K562 (cell line): ENCODE measurements around the gene COL8A2. TPM values are rescaled to one million over a fixed set of nuclear protein-coding genes. Genes with fewer than 3 reads are reported as not detected.

Source experiments
- ARID1B ChIP-seq: fragments of 450-650 bp; IDR thresholded peaks from 2 replicates; pipeline ENCODE4 v1.6.1; 2016; ENCODE audit warnings: antibody characterized with exemption, mild to moderate bottlenecking, inconsistent platforms
- CC2D1A ChIP-seq: fragments of 450-650 bp; IDR thresholded peaks from 2 replicates; pipeline ENCODE4 v1.6.1; 2017; ENCODE audit warnings: mild to moderate bottlenecking
- COPS2 ChIP-seq: fragments of 450-650 bp; conservative IDR thresholded peaks from 2 replicates; pipeline ENCODE4 v1.6.1; 2016; ENCODE audit warnings: mild to moderate bottlenecking, moderate library complexity
- CTCF ChIP-seq, 3 experiments: IDR thresholded peaks in 2 of 3; conservative IDR thresholded peaks in 1 of 3; 2 replicates each; pipeline ENCODE4 v1.5.1; 2011 to 2012; ENCODE audit warnings: low read length in 3 of 3, mild to moderate bottlenecking in 3 of 3, control low read depth in 2 of 3, improper control_type of control experiment in 1 of 3, inconsistent platforms in 1 of 3, low read depth in 1 of 3, mixed read lengths in 1 of 3, moderate library complexity in 1 of 3; ENCODE audit not compliant: insufficient read depth in 2 of 3
- ETV5 ChIP-seq: sonication (generic); formaldehyde crosslinking; IDR thresholded peaks from 2 replicates; pipeline ENCODE4 v1.4.0; 2020; ENCODE audit warnings: low read depth, mild to moderate bottlenecking, missing genetic modification reagents
- MLLT1 ChIP-seq, 2 experiments: fragments of 450-650 bp; IDR thresholded peaks; 2 replicates each; pipeline ENCODE4 v1.6.1; 2016
- NCOA4 ChIP-seq: fragments of 450-650 bp; IDR thresholded peaks from 2 replicates; pipeline ENCODE4 v1.6.1; 2018; ENCODE audit warnings: mild to moderate bottlenecking; ENCODE audit not compliant: partially characterized antibody
- NONO ChIP-seq, 2 experiments: fragments of 200-400 bp in 1 of 2; fragments of 450-650 bp in 1 of 2; formaldehyde crosslinking in 1 of 2; IDR thresholded peaks; 2 replicates each; pipeline ENCODE4 v1.6.1; 2017; ENCODE audit warnings: low read depth in 2 of 2, mild to moderate bottlenecking in 2 of 2, moderate library complexity in 2 of 2, low read length in 1 of 2
- RBFOX2 ChIP-seq: fragments of 200-400 bp; formaldehyde crosslinking; IDR thresholded peaks from 2 replicates; pipeline ENCODE4 v1.6.1; 2017; ENCODE audit warnings: low read depth, mild to moderate bottlenecking, low read length, moderate library complexity
- RBM39 ChIP-seq: fragments of 200-400 bp; formaldehyde crosslinking; optimal IDR thresholded peaks from 2 replicates; pipeline ENCODE3; 2018; ENCODE audit warnings: low read depth, low read length
- SMARCB1 ChIP-seq: IDR thresholded peaks from 2 replicates; pipeline ENCODE4 v1.6.1; 2011; ENCODE audit warnings: improper control_type of control experiment, low read depth; ENCODE audit not compliant: insufficient read length
- SRSF9 ChIP-seq: fragments of 200-400 bp; formaldehyde crosslinking; IDR thresholded peaks from 2 replicates; pipeline ENCODE4 v1.6.1; 2017; ENCODE audit warnings: low read depth, low read length, borderline replicate concordance
- TBP ChIP-seq: optimal IDR thresholded peaks from 2 replicates; pipeline ENCODE3; 2011; ENCODE audit warnings: low read depth, low read length, improper control_type of control experiment
- TOE1 ChIP-seq, 2 experiments: fragments of 450-650 bp in 1 of 2; sonication (generic) in 1 of 2; formaldehyde crosslinking in 1 of 2; IDR thresholded peaks; 2 replicates each; pipeline versions ENCODE4 v1.7.1 to v1.8.0; 2016 to 2022; ENCODE audit warnings: borderline replicate concordance in 2 of 2, mild to moderate bottlenecking in 2 of 2, antibody characterized with exemption in 1 of 2, inconsistent platforms in 1 of 2, low read depth in 1 of 2, missing genetic modification reagents in 1 of 2, moderate library complexity in 1 of 2
- ZBTB49 ChIP-seq: sonication (generic); formaldehyde crosslinking; IDR thresholded peaks from 2 replicates; pipeline ENCODE4 v1.8.0; 2022; ENCODE audit warnings: missing genetic modification reagents, mild to moderate bottlenecking, borderline replicate concordance
- ZNF280A ChIP-seq: fragments of 450-650 bp; IDR thresholded peaks from 2 replicates; pipeline ENCODE4 v1.6.1; 2018; ENCODE audit warnings: mild to moderate bottlenecking, low read depth; ENCODE audit not compliant: partially characterized antibody
- ZNF668 ChIP-seq: fragments of 250-450 bp; sonication (Bioruptor Pico); IDR thresholded peaks from 2 replicates; pipeline ENCODE4 v1.8.0; 2022; ENCODE audit warnings: mild to moderate bottlenecking, inconsistent platforms
- polyA plus RNA-seq, 8 experiments: library from polyadenylated mRNA; depleted of rRNA in 4 of 8; stranded (reverse) in 5 of 8; unstranded in 3 of 8; fragments of >200 nt; fragmentation: Nextera tagmentation in 2 of 8; fragmentation: Illumina TruSeq in 1 of 8; extraction: Ambion mirVana in 2 of 8; extraction: Trizol in 1 of 8; gene quantifications; 2 replicates each; pipeline versions ENCODE4 v1.2.1 to v1.2.3, GENCODE V29; 2011 to 2014; ENCODE audit warnings: inconsistent platforms in 1 of 8, missing spikeins in 1 of 8
- total RNA-seq, 7 experiments: library from RNA; depleted of rRNA in 6 of 7; stranded (reverse); fragments of >200 nt in 6 of 7; fragmentation: Illumina TruSeq in 2 of 7; extraction: Trizol in 2 of 7; gene quantifications; 2 replicates each; pipeline versions ENCODE4 v1.2.1 to v1.2.3, GENCODE V29; 2011 to 2021; ENCODE audit warnings: low replicate concordance in 1 of 7

Gene COL8A2
- total and polyA plus RNA-seq, 9 of the 15 experiments (the other 6 are each of a cell fraction or from before 2014, with no cell fraction given), result 0.03 to 0.14 (median 0.04) TPM; not detected in 5

- TF ChIP-seq NCOA4, result no peak
- no peak for TF ChIP-seq RBFOX2
- no peak for TF ChIP-seq CTCF (IDR thresholded peaks at IDR 0.05 in 2 of 3, conservative IDR thresholded peaks at IDR 0.05 in 1 of 3; ENCODE audit: insufficient read depth in 2 of 3, low read depth in 1 of 3, low read length in 3 of 3)
- TF ChIP-seq ZNF280A, result no peak
- no peak for TF ChIP-seq TBP
- no peak for TF ChIP-seq NONO (IDR thresholded peaks at IDR 0.05; ENCODE audit: low read depth in 2 of 2, low read length in 1 of 2)
- peak; percentile 69; the same call in 1 of the 2 replicates for TF ChIP-seq TOE1 (IDR thresholded peaks at IDR 0.05; ENCODE audit: borderline replicate concordance)
- no peak for TF ChIP-seq TOE1 (CRISPR knock-in tag; IDR thresholded peaks at IDR 0.05; ENCODE audit: borderline replicate concordance, low read depth)
- no peak for TF ChIP-seq ETV5
- no peak for TF ChIP-seq CC2D1A
- TF ChIP-seq RBM39, result no peak
- no peak for TF ChIP-seq ARID1B
- TF ChIP-seq SRSF9, result no peak
- TF ChIP-seq SMARCB1, result no peak
- TF ChIP-seq ZNF668 (CRISPR knock-in tag), result no peak
- no peak for TF ChIP-seq ZBTB49
- TF ChIP-seq MLLT1 (IDR thresholded peaks at IDR 0.05), result 0 out of 4 replicates have a peak, but pooled peaks of 1 of the 2 experiments have one; percentile 37
- no peak for TF ChIP-seq COPS2
Measured at GRCh38 chr1:36126005-36126716, 1.1 kb upstream of the COL8A2 start (continued).
